ENCODE measurements around the gene GRK2. TPM values are rescaled to one million over a fixed set of nuclear protein-coding genes. Genes with fewer than 3 reads are reported as not detected.
A peak's percentile ranks its signal among the peaks of the same experiment; 100 is the strongest.

GRK2 gene
- total and polyA plus RNA-seq, 11 donors: 40.1 to 107 (median 50.1) TPM

DNA sequence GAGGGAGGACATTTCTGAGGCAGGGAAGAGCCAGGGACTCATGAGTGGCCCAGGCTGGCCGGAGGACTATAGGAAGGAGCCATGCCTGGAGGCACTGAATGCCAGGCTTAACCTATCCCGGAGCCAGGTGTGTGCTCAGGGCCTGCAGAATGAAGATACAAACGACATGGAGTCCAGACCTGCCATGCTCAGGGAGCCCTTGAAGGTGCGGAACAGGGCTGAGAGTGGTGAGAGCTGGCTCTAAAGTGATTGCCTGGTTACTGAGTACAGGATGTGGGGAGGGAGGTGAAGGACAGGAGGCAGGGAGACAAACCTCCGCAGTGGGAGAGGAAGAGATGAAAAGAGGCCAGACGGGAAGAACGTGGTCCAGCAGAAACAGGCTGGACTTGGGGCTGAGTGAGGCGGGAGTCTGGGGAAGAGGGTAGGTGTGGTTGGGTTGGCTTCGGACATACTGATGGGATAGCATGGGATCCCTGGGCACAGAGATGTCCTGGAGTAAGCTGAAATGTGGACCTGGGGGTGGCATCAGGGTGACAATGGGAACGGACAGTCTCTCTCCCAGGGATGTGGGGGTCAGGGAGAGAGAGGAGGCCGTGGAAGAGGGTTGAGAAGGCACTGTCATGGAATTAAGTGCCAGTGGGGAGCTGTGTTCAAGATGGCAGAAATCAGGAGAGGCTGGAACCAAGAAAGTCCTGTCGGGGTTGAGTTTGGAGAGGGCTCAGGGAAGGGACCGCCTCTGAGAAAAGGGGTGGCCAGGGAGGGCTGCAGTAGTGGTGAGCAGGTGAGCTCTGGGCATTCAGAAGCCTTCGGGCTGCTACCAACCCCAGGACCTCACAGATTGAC is 21.3 kb downstream of the GRK2 start:
- Histone ChIP-seq H3K9me3 (no peaks in the 10 kb centered on the region), H3K27me3 (no peaks in the 10 kb centered on the region), H3K4me1 (peaks cover 5 to 86% (median 31%) of the 10 kb centered on the region in 12 donors), H3K4me3 (peak overlapping the region in 10 of 12 donors; percentile 70 to 95 (median 88)), H3K36me3 (peaks cover 5 to 75% (median 58%) of the 10 kb centered on the region in 9 donors), H3K27ac (peak overlapping the region; percentile 89 to 100 (median 94))
- WGBS, 4 donors: 73 to 80% (median 74%) methylated on average over 14 of the region's 14 CpGs
- no peak for TF ChIP-seq POLR2A (IDR thresholded peaks at IDR 0.05)
- TF ChIP-seq, protein P1, sequence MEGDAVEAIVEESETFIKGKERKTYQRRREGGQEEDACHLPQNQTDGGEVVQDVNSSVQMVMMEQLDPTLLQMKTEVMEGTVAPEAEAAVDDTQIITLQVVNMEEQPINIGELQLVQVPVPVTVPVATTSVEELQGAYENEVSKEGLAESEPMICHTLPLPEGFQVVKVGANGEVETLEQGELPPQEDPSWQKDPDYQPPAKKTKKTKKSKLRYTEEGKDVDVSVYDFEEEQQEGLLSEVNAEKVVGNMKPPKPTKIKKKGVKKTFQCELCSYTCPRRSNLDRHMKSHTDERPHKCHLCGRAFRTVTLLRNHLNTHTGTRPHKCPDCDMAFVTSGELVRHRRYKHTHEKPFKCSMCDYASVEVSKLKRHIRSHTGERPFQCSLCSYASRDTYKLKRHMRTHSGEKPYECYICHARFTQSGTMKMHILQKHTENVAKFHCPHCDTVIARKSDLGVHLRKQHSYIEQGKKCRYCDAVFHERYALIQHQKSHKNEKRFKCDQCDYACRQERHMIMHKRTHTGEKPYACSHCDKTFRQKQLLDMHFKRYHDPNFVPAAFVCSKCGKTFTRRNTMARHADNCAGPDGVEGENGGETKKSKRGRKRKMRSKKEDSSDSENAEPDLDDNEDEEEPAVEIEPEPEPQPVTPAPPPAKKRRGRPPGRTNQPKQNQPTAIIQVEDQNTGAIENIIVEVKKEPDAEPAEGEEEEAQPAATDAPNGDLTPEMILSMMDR (IDR thresholded peaks at IDR 0.05): no peak
- peak in 3 of 5 donors; percentile 22 to 57 (median 25) for DNase-seq
- no peak for ATAC-seq
- intact Hi-C loops (cut with DNase I): loop anchor here in 4 of 10 donors (1.0 to 2.0 kb wide), 6 partner anchors 10 to 30 kb away; partner anchors contain the start of genes GRK2 (in 1 of the 4) and SSH3 (in 1 of the 4)

DNA sequence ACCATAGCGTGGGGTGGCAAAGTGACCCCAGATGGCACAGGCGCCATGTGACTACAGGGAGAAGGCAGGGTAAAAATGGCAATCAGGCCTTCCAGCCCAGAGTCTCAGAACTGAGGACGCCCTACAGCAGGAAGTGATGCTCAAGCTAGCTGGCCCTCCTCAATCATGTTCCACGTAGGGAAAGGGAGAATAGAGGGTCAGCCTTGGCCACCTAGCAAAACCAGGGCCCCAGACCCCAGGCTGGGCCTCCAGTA is 21.9 kb downstream of the GRK2 start:
- H3K27me3 ChIP-seq: no peaks in the 10 kb centered on the region
- intact Hi-C loops (cut with DNase I): loop anchor here in 4 of 10 donors (1.0 to 2.0 kb wide), 6 partner anchors 11 to 29 kb away; partner anchors contain the start of genes GRK2 (in 1 of the 4) and SSH3 (in 1 of the 4)
- H3K4me1 ChIP-seq: peaks cover 5 to 86% (median 31%) of the 10 kb centered on the region in 12 donors
- DNase-seq (no peak), ATAC-seq (no peak)
- H3K4me3 ChIP-seq: peak overlapping the region; percentile 70 to 95 (median 86)
- WGBS, 4 donors: 24 to 35% (median 30%) methylated on average over 4 of the region's 4 CpGs
- H3K9me3 ChIP-seq: no peaks in the 10 kb centered on the region
- peaks cover 3 to 75% (median 57%) of the 10 kb centered on the region in 9 donors for H3K36me3 ChIP-seq
- peak overlapping the region; percentile 89 to 100 (median 94) for H3K27ac ChIP-seq
- TF ChIP-seq POLR2A (IDR thresholded peaks at IDR 0.05): no peak
- TF ChIP-seq, protein P1 (IDR thresholded peaks at IDR 0.05): no peak

DNA sequence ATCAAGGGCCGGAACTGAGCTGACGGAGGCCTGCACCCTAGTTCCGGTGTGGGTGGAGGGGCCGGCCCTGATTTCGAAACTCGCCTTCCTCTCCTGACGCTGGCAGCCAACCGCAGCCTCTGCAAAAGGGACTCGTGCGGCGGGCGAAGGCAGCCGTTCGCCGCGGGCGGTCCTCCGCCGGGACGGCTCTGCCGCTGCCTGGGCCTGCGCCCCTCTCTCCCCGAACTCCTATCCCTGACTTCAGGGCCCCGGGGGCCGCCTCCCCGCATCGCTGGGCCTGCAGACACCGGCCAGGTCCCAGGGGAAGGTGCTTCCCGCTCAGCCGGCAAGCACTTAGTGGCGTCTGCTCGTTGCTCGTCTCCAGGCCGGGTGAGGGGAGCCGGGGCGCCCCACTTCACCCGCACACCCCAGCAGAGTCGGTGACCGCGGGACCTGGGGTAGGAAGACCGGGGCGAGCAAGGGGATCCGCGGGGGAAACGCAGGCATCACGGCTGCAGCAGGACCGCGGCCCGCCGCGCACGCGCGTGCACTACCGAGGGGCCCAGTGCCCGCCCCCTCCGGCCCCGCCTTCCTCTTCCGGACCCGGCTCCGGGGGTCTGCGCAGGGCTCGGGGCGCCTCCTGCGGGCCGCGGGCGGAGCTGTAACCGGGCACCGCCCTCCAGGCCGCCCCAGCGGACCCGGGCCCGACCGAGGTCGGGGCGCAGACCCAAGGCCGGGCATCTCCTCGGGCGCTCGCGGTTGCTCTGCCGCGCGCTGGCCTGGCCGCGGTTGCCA is 22.4 kb downstream of the GRK2 start:
- TF ChIP-seq POLR2A (IDR thresholded peaks at IDR 0.05): peak in 1 of 2 donors; percentile 48
- TF ChIP-seq, protein P1 (IDR thresholded peaks at IDR 0.05): peak; percentile 19 to 67 (median 54)
- peak; percentile 91 to 94 (median 92) for DNase-seq
- peak; percentile 48 to 87 (median 84) for ATAC-seq
- Histone ChIP-seq H3K4me3 (peak overlapping the region; percentile 70 to 95 (median 86)), H3K9me3 (no peaks in the 10 kb centered on the region), H3K36me3 (peaks cover 3 to 75% (median 52%) of the 10 kb centered on the region in 9 donors), H3K4me1 (peaks cover 5 to 88% (median 31%) of the 10 kb centered on the region in 12 donors), H3K27ac (peak overlapping the region; percentile 89 to 100 (median 94)), H3K27me3 (no peaks in the 10 kb centered on the region)
- 0 to 1% (median 1%) methylated on average over 15 to 87 of the region's 87 CpGs for WGBS, 4 donors
- intact Hi-C loops (cut with DNase I): loop anchor here in 5 of 10 donors (1.0 to 2.0 kb wide), 8 partner anchors 11 to 29 kb away; partner anchors contain the start of genes GRK2 (in 3 of the 5) and SSH3 (in 1 of the 5)

All from heart left ventricle (tissue), 16 donors.